K562 (cell line): Measurements from ENCODE around the gene PTPN1. TPM values are rescaled to one million over a fixed set of nuclear protein-coding genes. Genes with fewer than 3 reads are reported as not detected.

Source experiments
- ADNP ChIP-seq: fragments of 200-800 bp; sonication (Bioruptor generic); IDR thresholded peaks from 2 replicates; pipeline ENCODE4 v1.6.1; 2016; ENCODE audit warnings: missing genetic modification characterization, missing compliant biosample characterization
- ETV1 ChIP-seq: fragments of 450-650 bp; conservative IDR thresholded peaks from 2 replicates; pipeline ENCODE4 v1.6.1; 2016; ENCODE audit warnings: missing genetic modification characterization, control low read depth, low read depth, missing compliant biosample characterization
- ZNF324 ChIP-seq: fragments of 250-450 bp; sonication (Bioruptor Pico); IDR thresholded peaks from 2 replicates; pipeline ENCODE4 v1.4.0; 2020; ENCODE audit warnings: mild to moderate bottlenecking
- ZNF785 ChIP-seq: fragments of 250-450 bp; sonication (Bioruptor Pico); IDR thresholded peaks from 2 replicates; pipeline ENCODE4 v1.4.0; 2020; ENCODE audit warnings: mild to moderate bottlenecking
- polyA plus RNA-seq, 8 experiments: library from polyadenylated mRNA; depleted of rRNA in 4 of 8; stranded (reverse) in 5 of 8; unstranded in 3 of 8; fragments of >200 nt; fragmentation: Nextera tagmentation in 2 of 8; fragmentation: Illumina TruSeq in 1 of 8; extraction: Ambion mirVana in 2 of 8; extraction: Trizol in 1 of 8; gene quantifications; 2 replicates each; pipeline versions ENCODE4 v1.2.1 to v1.2.3, GENCODE V29; 2011 to 2014; ENCODE audit warnings: inconsistent platforms in 1 of 8, missing spikeins in 1 of 8
- total RNA-seq, 7 experiments: library from RNA; depleted of rRNA in 6 of 7; stranded (reverse); fragments of >200 nt in 6 of 7; fragmentation: Illumina TruSeq in 2 of 7; extraction: Trizol in 2 of 7; gene quantifications; 2 replicates each; pipeline versions ENCODE4 v1.2.1 to v1.2.3, GENCODE V29; 2011 to 2021; ENCODE audit warnings: low replicate concordance in 1 of 7
- TF ChIP-seq, protein P1 (sequence below), 2 experiments: fragments of 450-650 bp; IDR thresholded peaks; 2 replicates each; pipeline ENCODE4 v1.6.1; 2016
- TF ChIP-seq, protein P2 (sequence below): fragments of 450-650 bp; IDR thresholded peaks from 2 replicates; pipeline ENCODE4 v1.6.1; 2016; ENCODE audit warnings: low read depth

Gene PTPN1
- total and polyA plus RNA-seq, 9 of the 15 experiments (the other 6 are each of a cell fraction or from before 2014, with no cell fraction given) = 11.0 to 85.3 (median 54.0) TPM

DNA sequence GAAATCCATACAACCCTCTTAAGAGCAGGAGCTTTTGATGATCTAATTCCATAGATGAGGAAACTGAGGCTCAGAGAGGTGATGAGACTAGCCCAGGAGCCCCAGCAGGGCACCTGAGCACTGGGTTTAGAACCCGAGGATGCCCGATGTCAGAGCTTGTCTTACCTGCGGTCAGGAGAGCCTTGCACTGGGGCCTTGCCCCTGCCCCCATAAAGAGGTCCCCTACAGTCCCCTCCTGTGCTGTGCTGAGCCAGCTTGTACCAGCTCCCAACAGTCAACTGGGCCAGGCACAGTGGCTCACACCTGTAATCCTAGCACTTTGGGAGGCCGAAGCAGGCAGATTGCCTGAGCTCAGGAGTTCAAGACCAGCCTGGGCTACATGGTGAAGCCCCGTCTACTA lies 122.5 kb downstream of the PTPN1 start (continued):
- TF ChIP-seq, protein P1, sequence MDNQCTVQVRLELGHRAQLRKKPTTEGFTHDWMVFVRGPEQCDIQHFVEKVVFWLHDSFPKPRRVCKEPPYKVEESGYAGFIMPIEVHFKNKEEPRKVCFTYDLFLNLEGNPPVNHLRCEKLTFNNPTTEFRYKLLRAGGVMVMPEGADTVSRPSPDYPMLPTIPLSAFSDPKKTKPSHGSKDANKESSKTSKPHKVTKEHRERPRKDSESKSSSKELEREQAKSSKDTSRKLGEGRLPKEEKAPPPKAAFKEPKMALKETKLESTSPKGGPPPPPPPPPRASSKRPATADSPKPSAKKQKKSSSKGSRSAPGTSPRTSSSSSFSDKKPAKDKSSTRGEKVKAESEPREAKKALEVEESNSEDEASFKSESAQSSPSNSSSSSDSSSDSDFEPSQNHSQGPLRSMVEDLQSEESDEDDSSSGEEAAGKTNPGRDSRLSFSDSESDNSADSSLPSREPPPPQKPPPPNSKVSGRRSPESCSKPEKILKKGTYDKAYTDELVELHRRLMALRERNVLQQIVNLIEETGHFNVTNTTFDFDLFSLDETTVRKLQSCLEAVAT (IDR thresholded peaks at IDR 0.05) = no peak
- TF ChIP-seq ZNF785 (CRISPR knock-in tag) = no peak
- no peak for TF ChIP-seq ZNF324 (CRISPR knock-in tag)
- TF ChIP-seq, protein P2, sequence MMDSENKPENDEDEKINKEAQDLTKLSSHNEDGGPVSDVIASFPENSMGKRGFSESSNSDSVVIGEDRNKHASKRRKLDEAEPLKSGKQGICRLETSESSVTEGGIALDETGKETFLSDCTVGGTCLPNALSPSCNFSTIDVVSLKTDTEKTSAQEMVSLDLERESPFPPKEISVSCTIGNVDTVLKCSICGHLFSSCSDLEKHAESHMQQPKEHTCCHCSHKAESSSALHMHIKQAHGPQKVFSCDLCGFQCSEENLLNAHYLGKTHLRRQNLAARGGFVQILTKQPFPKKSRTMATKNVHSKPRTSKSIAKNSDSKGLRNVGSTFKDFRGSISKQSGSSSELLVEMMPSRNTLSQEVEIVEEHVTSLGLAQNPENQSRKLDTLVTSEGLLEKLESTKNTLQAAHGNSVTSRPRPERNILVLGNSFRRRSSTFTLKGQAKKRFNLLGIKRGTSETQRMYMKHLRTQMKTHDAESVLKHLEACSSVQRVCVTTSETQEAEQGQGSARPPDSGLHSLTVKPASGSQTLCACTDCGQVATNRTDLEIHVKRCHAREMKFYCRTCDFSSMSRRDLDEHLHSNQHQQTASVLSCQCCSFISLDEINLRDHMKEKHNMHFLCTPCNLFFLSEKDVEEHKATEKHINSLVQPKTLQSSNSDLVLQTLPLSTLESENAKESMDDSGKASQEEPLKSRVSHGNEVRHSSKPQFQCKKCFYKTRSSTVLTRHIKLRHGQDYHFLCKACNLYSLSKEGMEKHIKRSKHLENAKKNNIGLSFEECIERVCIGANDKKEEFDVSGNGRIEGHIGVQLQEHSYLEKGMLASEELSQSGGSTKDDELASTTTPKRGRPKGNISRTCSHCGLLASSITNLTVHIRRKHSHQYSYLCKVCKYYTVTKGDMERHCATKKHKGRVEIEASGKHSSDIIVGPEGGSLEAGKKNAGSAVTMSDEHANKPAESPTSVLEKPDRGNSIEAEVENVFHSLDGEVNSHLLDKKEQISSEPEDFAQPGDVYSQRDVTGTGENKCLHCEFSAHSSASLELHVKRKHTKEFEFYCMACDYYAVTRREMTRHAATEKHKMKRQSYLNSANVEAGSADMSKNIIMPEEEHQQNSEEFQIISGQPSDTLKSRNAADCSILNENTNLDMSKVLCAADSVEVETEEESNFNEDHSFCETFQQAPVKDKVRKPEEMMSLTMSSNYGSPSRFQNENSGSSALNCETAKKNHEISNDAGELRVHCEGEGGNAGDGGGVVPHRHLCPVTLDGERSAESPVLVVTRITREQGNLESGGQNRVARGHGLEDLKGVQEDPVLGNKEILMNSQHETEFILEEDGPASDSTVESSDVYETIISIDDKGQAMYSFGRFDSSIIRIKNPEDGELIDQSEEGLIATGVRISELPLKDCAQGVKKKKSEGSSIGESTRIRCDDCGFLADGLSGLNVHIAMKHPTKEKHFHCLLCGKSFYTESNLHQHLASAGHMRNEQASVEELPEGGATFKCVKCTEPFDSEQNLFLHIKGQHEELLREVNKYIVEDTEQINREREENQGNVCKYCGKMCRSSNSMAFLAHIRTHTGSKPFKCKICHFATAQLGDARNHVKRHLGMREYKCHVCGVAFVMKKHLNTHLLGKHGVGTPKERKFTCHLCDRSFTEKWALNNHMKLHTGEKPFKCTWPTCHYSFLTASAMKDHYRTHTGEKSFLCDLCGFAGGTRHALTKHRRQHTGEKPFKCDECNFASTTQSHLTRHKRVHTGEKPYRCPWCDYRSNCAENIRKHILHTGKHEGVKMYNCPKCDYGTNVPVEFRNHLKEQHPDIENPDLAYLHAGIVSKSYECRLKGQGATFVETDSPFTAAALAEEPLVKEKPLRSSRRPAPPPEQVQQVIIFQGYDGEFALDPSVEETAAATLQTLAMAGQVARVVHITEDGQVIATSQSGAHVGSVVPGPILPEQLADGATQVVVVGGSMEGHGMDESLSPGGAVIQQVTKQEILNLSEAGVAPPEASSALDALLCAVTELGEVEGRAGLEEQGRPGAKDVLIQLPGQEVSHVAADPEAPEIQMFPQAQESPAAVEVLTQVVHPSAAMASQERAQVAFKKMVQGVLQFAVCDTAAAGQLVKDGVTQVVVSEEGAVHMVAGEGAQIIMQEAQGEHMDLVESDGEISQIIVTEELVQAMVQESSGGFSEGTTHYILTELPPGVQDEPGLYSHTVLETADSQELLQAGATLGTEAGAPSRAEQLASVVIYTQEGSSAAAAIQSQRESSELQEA = no peak
- no peak for TF ChIP-seq ADNP
- TF ChIP-seq ETV1 (tag) = no peak
